OCI-LY1 (cell line): ENCODE measurements around the gene ZNF148.

Experiments
- CTCF ChIP-seq: fragments of 200-600 bp; sonication (generic), shearing (Covaris generic); IDR thresholded peaks from 2 replicates; pipeline ENCODE4 v1.5.1; 2017; ENCODE audit warnings: mild to moderate bottlenecking, antibody characterized with exemption, low read length, moderate library complexity, mixed read lengths
- EZH2 ChIP-seq: fragments of 200-600 bp; sonication (generic), shearing (Covaris generic); IDR thresholded peaks from 2 replicates; pipeline ENCODE4 v1.8.0; 2017; ENCODE audit warnings: borderline replicate concordance, mixed run types, mild to moderate bottlenecking, antibody characterized with exemption, low read length, moderate library complexity, mixed read lengths

GRCh38 chr3:125229707-125230106, 145.4 kb downstream of the ZNF148 start:
- TF ChIP-seq CTCF (no peak), EZH2 (no peak)
